Immature natural killer cell (primary cell): ENCODE results near the gene WDR38. TPM values are rescaled to one million over a fixed set of nuclear protein-coding genes. Genes with fewer than 3 reads are reported as not detected.
"Not testable (repeated sequence)": the region's sequence is repeated elsewhere in the genome, so short reads cannot be mapped to it uniquely, and the experiment has no call there.

ENCODE experiments used
- DNase-seq, 3 donors: peaks; one replicate each; pipeline ENCODE4 v3.0.0; 2022; ENCODE audit warnings: mixed read lengths in 1 of 3
- H3K27ac Mint-ChIP-seq, 6 donors: one replicate each; pipeline ENCODE4 v1.8.0; 2020; ENCODE audit warnings: mixed read lengths in 6 of 6, mild to moderate bottlenecking in 5 of 6, inconsistent platforms in 4 of 6, moderate library complexity in 3 of 6
- H3K27me3 Mint-ChIP-seq, 3 donors: one replicate each; pipeline ENCODE4 v1.8.0; 2020 to 2021; ENCODE audit warnings: low read depth in 3 of 3, mild to moderate bottlenecking in 3 of 3, mixed read lengths in 3 of 3, moderate library complexity in 3 of 3, inconsistent platforms in 1 of 3
- H3K36me3 Mint-ChIP-seq, 3 donors: one replicate each; pipeline ENCODE4 v1.8.0; 2020; ENCODE audit warnings: mixed read lengths in 3 of 3, inconsistent platforms in 2 of 3, mild to moderate bottlenecking in 2 of 3
- H3K4me1 Mint-ChIP-seq, 2 donors: one replicate each; pipeline ENCODE4 v1.8.0; 2020; ENCODE audit warnings: inconsistent platforms in 2 of 2, mild to moderate bottlenecking in 2 of 2, mixed read lengths in 2 of 2, moderate library complexity in 1 of 2
- H3K4me3 Mint-ChIP-seq, 5 donors: one replicate each; pipeline ENCODE4 v1.8.0; 2020; ENCODE audit warnings: mild to moderate bottlenecking in 5 of 5, mixed read lengths in 5 of 5, inconsistent platforms in 3 of 5, moderate library complexity in 3 of 5
- H3K9me3 Mint-ChIP-seq, 6 donors: one replicate each; pipeline ENCODE4 v1.8.0; 2020; ENCODE audit warnings: mild to moderate bottlenecking in 6 of 6, mixed read lengths in 6 of 6, inconsistent platforms in 4 of 6, moderate library complexity in 3 of 6
- polyA plus RNA-seq, 3 donors: library from polyadenylated mRNA; unstranded; fragments of 300-500 nt; fragmentation: Illumina TruSeq; gene quantifications; one replicate each; pipeline ENCODE4 v1.2.3, GENCODE V29; 2021

Gene WDR38
- polyA plus RNA-seq, 3 donors from 2014 or later: not detected

DNA sequence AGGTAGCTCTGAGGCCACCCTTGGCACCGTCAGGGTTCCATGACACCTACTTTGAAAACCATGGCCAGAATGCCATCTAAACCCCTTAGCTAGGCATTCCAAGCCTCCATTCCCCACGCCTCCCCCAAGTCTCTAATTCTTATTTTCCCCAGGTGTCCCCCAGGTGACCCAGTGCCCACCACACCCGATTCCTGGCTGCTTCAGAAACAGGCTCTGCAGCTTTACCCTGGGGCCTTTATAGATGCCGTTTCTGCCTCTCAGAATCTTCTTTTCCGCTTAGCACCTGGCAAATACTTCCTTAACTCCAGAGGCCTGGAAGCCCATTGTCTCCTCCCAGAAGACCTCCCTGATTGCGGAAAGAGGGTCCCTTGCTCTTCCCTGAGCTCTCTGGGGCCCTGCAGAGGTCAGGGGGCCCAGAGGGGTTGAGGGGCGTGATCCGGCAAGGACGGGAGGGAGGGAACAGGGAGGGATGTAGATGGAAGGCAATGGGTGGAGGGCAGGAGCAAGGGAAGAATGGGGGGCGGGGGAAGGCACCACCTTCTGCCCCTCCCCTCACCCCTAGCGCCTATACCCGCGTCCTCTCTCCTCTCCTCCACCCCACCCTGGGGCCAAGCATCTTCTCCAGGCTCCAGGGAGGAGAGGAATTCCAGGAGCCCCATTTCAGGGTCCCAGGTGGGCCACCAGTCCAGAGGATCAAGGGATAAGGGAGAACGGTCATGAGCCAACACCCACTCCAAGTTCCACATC, 12.0 kb upstream of the WDR38 start:
- Mint-ChIP-seq H3K27ac (no peak overlapping the region), H3K36me3 (no peaks in the 10 kb centered on the region), H3K4me3 (no peak overlapping the region)

DNA sequence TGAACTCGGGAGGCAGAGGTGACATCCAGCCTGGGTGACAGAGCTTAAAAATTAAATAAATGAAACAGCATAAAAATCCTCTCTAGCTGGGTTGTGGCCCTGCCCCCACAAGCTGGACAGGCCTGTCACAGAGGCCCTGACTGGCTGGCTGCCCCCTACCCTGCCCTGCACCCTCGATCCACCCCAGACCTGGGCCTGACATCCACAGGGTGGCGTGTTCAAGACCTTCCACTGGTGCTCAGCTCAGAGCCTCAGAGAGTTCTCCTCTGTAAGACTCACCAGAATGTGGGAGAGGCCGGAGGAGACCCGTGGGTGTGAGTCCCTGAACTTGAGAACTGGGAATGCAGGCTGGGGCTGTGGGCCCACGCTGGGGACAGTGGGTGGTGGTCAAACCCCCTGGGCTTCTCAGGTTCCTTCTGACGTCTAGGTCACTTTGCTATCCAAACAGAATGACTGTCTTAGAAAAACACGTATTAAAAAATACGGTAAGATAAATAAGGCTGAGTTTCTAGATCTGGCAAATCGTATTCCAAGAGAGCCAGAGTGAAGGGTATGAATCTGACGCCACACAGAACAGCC, 9.7 kb upstream of the WDR38 start:
- no peaks in the 10 kb centered on the region for H3K9me3 Mint-ChIP-seq
- no peak overlapping the region for H3K4me3 Mint-ChIP-seq
- no peaks in the 10 kb centered on the region for H3K4me1 Mint-ChIP-seq
- H3K27ac Mint-ChIP-seq: no peak overlapping the region
- H3K27me3 Mint-ChIP-seq: peaks cover 0 to 6% (median 0%) of the 10 kb centered on the region in 3 donors
- no peaks in the 10 kb centered on the region for H3K36me3 Mint-ChIP-seq
- DNase-seq: no peak

More for the DNA sequence above, 12.0 kb upstream of the WDR38 start:
- H3K9me3 Mint-ChIP-seq: no peaks in the 10 kb centered on the region
- H3K27me3 Mint-ChIP-seq: peaks cover 2 to 7% (median 5%) of the 10 kb centered on the region in 3 donors
- DNase-seq: no peak
- no peaks in the 10 kb centered on the region for H3K4me1 Mint-ChIP-seq

DNA sequence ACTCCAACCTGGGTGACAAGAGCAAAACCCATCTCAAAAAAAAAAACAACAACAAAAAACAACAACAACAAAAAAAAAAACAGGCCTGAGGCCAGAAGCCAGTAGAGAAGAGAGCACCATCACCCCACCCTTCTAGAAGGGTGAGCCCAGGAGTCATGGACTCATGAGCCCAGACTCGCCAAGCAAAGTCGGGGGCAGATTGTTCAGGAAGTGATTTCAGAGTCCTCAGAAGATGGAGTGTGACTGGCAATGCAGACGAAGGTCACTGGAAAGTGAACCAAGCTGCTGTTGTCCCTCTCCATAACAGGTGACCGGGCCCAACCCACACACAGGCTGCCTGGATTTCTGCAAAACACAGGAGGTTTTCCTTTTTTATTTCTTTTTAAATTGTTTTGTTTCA, 9.0 kb upstream of the WDR38 start:
- Mint-ChIP-seq H3K9me3 (no peaks in the 10 kb centered on the region), H3K36me3 (no peaks in the 10 kb centered on the region), H3K4me1 (no peaks in the 10 kb centered on the region), H3K4me3 (no peak overlapping the region), H3K27me3 (peaks cover 0 to 6% (median 2%) of the 10 kb centered on the region in 3 donors), H3K27ac (no peak overlapping the region)
- DNase-seq: no peak

DNA sequence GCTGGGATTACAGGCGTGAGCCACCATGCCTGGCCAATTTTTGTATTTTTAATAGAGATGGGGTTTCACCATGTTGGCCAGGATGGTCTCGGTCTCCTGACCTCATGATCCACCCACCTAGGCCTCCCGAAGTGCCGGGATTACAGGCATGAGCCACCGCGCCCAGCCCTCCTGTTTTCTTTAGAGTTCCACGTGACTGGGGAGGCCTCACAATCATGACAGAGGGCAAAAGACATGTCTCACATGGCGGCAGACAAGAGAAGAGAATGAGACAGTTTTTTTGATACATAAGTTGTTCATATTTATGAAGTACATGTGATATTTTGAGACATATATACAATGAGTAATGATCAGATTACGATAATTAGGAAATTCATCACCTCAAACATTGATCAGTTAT, 6.8 kb upstream of the WDR38 start:
- not testable (repeated sequence) for H3K9me3 Mint-ChIP-seq, H3K27ac Mint-ChIP-seq, DNase-seq, H3K36me3 Mint-ChIP-seq, H3K27me3 Mint-ChIP-seq, H3K4me1 Mint-ChIP-seq, H3K4me3 Mint-ChIP-seq

DNA sequence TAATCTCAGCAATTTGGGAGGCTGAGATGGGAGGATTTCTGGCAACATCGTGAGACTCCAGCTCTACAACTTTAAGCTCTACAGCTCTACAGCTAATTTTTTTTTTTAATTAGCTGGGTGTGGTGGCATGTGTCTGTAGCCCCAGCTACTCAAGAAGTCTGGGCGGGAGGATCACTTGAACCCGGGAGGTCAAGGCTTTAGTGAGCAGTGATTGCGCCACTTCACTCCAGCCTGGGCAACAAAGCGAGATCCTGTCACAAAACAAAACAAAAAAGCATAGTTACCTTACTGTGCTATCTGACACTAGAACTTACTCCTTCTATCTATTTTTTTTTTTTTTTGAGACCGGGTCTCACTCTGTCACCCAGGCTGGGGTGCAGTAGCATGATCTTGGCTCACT, 6.3 kb upstream of the WDR38 start:
- H3K9me3 Mint-ChIP-seq: no peaks in the 10 kb centered on the region
- no peak overlapping the region for H3K27ac Mint-ChIP-seq
- H3K27me3 Mint-ChIP-seq: peaks cover 0 to 3% (median 3%) of the 10 kb centered on the region in 3 donors
- H3K4me3 Mint-ChIP-seq: no peak overlapping the region
- no peak for DNase-seq
- H3K36me3 Mint-ChIP-seq: no peaks in the 10 kb centered on the region
- peaks cover 6 to 7% of the 10 kb centered on the region in 2 donors for H3K4me1 Mint-ChIP-seq

DNA sequence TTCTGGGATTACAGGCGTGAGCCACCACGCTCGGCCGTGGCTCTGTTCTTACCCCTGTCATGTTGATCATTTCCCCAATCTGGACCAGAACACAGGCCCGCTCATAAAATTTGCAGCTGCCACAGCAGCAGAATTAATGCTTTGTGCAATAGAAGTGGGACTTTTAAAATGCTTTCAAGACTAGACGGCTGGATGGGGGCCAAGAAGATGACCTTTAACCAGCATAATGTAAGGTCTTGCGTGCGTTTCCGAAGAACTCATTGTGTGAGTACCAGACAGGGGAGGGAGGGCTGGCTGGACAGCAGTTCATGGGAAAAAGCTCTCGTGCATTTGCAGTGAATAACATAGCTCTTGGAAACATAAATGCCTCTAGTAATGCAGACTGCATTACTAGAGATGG, 3.5 kb upstream of the WDR38 start:
- peaks cover 15 to 16% of the 10 kb centered on the region in 2 donors for H3K4me1 Mint-ChIP-seq
- H3K36me3 Mint-ChIP-seq: no peaks in the 10 kb centered on the region
- H3K9me3 Mint-ChIP-seq: no peaks in the 10 kb centered on the region
- H3K4me3 Mint-ChIP-seq: no peak overlapping the region
- H3K27ac Mint-ChIP-seq: no peak overlapping the region
- DNase-seq: no peak
- peaks cover 4 to 11% (median 7%) of the 10 kb centered on the region in 3 donors for H3K27me3 Mint-ChIP-seq

DNA sequence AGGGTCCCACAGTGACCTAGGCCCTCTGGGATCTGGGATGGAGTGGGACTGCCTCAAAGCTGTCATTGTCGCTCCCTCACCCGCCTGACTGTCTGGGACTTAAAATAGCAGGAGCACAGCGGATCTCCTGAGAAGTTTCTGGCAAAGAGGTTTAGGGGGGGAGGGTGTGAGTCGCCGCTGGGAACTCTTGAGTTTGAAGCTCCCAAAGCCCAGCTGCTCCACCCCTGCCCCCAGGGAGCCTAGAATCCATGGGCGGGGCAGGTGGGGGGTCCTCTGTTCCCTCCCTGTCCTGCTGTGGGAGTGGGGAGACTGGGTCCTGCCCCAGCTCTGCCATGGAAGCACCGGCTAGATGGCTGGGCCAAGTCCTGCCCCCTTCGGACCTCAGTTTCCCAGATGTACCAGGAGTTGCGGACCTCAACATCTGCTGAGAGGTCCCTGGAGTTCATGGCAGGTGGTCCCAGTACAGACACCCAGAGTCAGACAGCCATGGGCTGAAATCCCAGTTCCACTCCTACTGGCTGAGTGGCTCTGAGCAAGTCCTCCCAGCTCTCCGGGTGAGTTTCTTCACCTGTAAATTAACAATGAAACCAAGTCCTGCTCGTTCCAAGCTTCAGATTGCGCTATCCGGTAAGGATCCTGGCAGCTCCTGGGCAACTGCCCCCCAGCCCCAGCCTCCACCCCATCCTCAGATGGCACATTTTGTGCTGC, 985 bp upstream of the WDR38 start:
- peaks cover 15 to 16% of the 10 kb centered on the region in 2 donors for H3K4me1 Mint-ChIP-seq
- no peak for DNase-seq
- no peaks in the 10 kb centered on the region for H3K9me3 Mint-ChIP-seq
- peaks cover 4 to 11% (median 7%) of the 10 kb centered on the region in 3 donors for H3K27me3 Mint-ChIP-seq
- peak overlapping the region; percentile 69 to 90 (median 83) for H3K27ac Mint-ChIP-seq
- peak overlapping the region; percentile 69 to 81 (median 72) for H3K4me3 Mint-ChIP-seq
- H3K36me3 Mint-ChIP-seq: no peaks in the 10 kb centered on the region

DNA sequence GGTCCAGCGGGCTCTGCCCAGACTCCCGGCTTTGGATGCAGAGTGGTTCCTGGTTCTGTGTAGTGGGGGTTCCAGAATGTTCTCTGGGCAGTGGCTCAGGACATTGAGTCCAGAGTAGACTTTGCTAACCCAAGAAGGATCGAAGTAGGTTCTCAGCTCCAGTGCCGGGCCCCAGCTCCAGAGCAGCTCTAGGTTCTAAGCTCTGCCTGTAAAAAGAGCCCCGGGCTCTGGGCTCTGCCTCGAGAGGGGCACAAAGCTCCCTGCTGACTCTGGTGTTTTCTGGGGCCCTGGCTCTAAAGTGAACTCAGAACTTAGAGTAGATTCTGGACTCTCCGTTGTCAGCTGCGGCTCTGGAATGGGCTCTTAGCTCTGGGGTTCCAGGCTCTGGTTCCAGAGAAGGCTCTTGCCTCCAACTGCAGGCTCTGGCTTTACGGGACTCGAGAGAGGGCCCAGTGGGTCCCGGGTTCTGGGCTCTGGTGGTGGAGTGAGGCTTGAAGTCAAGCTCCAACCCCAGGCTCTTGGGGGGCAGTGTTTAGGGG, 414 bp downstream of the WDR38 start:
- Mint-ChIP-seq H3K36me3 (peaks cover 0 to 4% (median 0%) of the 10 kb centered on the region in 3 donors), H3K27ac (peak overlapping the region; percentile 69 to 90 (median 84)), H3K4me3 (peak overlapping the region in 1 of 5 donors; percentile 12), H3K4me1 (peaks cover 16 to 19% of the 10 kb centered on the region in 2 donors), H3K9me3 (no peaks in the 10 kb centered on the region), H3K27me3 (peaks cover 4 to 8% (median 7%) of the 10 kb centered on the region in 3 donors)
- DNase-seq: no peak

DNA sequence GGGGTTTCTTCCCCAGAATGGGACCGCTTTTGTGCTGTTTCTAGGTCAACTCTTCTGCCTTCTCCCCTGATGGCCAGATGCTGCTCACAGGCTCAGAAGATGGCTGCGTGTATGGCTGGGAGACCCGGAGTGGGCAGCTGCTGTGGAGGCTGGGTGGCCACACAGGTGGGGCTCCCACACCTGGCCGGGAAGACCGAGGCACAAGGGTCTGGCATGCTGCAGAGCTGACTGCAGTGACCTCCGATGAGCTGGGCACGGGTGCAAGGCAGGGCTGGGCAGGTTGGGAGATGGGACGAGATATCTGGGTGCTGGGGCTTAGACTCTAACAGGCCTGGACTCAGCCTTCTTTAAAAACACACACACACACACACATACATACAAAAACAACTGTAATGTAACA, 901 bp downstream of the WDR38 start:
- H3K4me1 Mint-ChIP-seq: peaks cover 21 to 23% of the 10 kb centered on the region in 2 donors
- H3K9me3 Mint-ChIP-seq: no peaks in the 10 kb centered on the region
- H3K27ac Mint-ChIP-seq: peak overlapping the region; percentile 69 to 90 (median 84)
- DNase-seq: no peak
- peaks cover 0 to 4% (median 0%) of the 10 kb centered on the region in 3 donors for H3K36me3 Mint-ChIP-seq
- peak overlapping the region in 2 of 5 donors; percentile 15 to 16 for H3K4me3 Mint-ChIP-seq
- H3K27me3 Mint-ChIP-seq: peaks cover 4 to 8% (median 6%) of the 10 kb centered on the region in 3 donors

DNA sequence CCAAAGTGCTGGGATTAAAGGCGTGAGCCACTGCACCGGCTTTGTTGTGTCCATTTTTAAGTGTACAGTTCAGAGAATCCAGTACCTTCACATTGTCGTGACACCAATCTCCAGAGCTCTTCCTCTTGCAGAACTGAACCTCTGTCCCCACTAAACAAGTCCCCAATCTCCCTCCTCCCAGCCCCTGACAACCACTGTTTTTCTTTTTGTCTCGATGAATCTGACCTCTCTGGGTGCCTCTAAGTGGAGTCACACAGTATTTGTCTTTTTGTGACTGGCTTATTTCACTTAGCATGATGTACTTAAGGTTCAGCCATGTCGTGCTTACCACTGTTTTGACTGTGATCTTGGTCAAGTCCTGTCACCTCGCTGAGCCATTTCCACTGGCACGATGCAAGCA, 1.6 kb downstream of the WDR38 start:
- peaks cover 28 to 29% of the 10 kb centered on the region in 2 donors for H3K4me1 Mint-ChIP-seq
- H3K27me3 Mint-ChIP-seq: peaks cover 4 to 8% (median 6%) of the 10 kb centered on the region in 3 donors
- H3K9me3 Mint-ChIP-seq: no peaks in the 10 kb centered on the region
- H3K36me3 Mint-ChIP-seq: peaks cover 0 to 9% (median 5%) of the 10 kb centered on the region in 3 donors
- no peak for DNase-seq
- no peak overlapping the region for H3K4me3 Mint-ChIP-seq
- peak overlapping the region; percentile 32 to 90 (median 82) for H3K27ac Mint-ChIP-seq

DNA sequence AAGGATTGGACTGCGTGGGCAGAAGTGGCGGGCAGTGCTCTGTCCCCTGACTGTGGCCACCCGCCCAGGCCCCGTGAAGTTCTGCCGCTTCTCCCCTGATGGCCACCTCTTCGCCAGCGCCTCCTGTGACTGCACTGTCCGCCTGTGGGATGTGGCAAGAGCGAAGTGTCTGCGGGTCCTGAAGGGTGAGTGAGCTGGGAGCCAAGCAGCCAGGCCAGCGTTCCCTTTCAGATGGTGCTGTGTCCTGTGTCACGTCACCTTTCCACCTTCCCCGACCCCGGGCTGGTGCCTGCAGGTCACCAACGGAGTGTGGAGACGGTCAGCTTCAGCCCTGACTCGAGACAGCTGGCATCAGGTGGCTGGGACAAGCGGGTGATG, 2.3 kb downstream of the WDR38 start:
- Mint-ChIP-seq H3K4me3 (no peak overlapping the region), H3K9me3 (no peaks in the 10 kb centered on the region), H3K36me3 (peaks cover 5 to 16% (median 12%) of the 10 kb centered on the region in 3 donors), H3K27me3 (peaks cover 4 to 8% (median 6%) of the 10 kb centered on the region in 3 donors), H3K4me1 (peaks cover 35 to 36% of the 10 kb centered on the region in 2 donors), H3K27ac (peak overlapping the region in 2 of 6 donors; percentile 69 to 90)
- no peak for DNase-seq

DNA sequence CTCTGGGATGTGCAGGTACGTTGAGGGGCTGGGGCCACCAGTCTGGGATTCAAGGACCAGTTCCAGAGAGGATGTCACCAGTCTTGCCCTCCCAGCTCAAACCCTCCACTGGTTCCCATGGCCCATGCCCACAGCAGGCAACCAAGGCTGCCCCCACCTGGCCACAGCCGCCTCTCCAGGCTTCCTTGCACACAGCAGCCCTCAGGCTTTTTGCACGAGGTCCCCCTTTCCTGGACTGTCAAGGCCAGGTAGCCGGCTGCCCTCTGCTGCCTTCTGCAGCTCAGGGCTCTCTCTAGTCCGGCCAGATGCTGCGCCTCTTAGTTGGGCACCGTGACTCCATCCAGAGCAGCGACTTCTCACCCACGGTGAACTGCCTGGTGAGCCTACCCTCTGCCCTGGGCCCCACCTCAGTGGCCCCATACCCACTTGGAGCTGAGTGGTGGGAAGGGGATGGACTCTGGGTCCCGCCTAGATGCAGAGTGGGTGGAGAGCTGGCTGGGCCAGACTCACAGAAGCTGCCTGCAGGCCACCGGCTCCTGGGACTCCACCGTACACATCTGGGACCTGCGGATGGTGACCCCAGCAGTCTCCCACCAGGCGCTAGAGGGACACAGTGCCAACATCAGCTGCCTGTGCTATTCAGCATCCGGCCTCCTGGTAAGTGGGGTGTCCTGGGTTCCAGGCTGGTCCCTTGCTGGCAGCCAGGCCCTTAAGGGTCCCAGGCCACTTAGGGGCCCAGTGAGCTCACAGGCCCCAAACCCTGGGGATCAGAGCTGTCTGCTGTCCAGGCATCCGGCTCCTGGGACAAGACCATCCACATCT, 2.9 kb downstream of the WDR38 start:
- Mint-ChIP-seq H3K36me3 (peaks cover 5 to 17% (median 12%) of the 10 kb centered on the region in 3 donors), H3K9me3 (no peaks in the 10 kb centered on the region), H3K27me3 (peaks cover 4 to 8% (median 4%) of the 10 kb centered on the region in 3 donors), H3K4me3 (no peak overlapping the region), H3K4me1 (peaks cover 38 to 41% of the 10 kb centered on the region in 2 donors), H3K27ac (no peak overlapping the region)
- no peak for DNase-seq

DNA sequence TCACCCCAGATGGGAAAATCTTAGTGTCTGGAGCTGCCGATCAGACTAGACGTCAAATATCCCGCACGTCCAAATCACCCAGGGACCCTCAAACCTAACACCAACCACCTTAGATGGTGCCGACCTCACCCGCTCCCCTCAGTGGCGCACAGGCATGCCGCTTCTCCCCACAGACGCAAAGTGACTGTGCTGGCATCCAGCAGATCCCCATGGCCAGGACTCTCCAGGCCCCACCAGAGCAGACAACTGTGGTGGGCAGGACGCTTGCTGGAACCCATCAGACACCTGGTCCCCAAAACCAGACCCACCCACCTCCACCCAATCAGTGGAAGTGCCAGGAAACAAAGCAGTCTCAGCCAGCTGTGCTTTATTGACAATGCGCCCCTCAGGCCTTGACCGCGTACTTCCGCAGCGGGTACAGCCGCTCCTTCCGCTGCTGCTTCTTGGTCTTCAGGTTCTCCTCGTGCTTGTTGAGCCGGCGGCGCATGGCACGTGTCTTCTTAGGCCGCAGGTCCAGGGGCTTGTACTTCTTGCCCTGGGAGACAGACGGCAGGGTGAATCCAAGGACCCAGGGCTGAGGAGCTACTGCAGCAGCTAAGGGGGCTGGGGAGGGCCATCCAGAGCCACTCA, 4.4 kb downstream of the WDR38 start:
- Mint-ChIP-seq H3K27me3 (peaks cover 6 to 9% (median 7%) of the 10 kb centered on the region in 3 donors), H3K4me3 (peak overlapping the region in 1 of 5 donors; percentile 27), H3K9me3 (no peaks in the 10 kb centered on the region), H3K36me3 (peaks cover 5 to 19% (median 12%) of the 10 kb centered on the region in 3 donors), H3K27ac (peak overlapping the region in 1 of 6 donors; percentile 36), H3K4me1 (peaks cover 40 to 42% of the 10 kb centered on the region in 2 donors)
- DNase-seq: no peak
